ENCODE measurements around the gene MAN2B2. TPM values are rescaled to one million over a fixed set of nuclear protein-coding genes. Genes with fewer than 3 reads are reported as not detected.
"Not testable (repeated sequence)": the region's sequence is repeated elsewhere in the genome, so short reads cannot be mapped to it uniquely, and the experiment has no call there.

Gene MAN2B2
- total RNA-seq, 1 experiment from 2014 or later, result 27.8 TPM

- no peak for TF ChIP-seq EZH2 (IDR thresholded peaks at IDR 0.05; ENCODE audit: low read depth)
- no peak for TF ChIP-seq CTCF (conservative IDR thresholded peaks at IDR 0.05)
- Histone ChIP-seq H3K36me3 (ENCODE audit: low read depth) (no peaks in the 10 kb centered on the region), H3K4me3 (no peak overlapping the region), H3F3A (ENCODE audit: insufficient read depth, low read depth) (no peaks in the 10 kb centered on the region), H2AFZ (no peak overlapping the region), H3K27me3 (ENCODE audit: insufficient read depth, low read depth) (no peaks in the 10 kb centered on the region), H3K9me3 (ENCODE audit: insufficient read depth, low read depth) (no peaks in the 10 kb centered on the region), H3K9me2 (ENCODE audit: insufficient read depth) (no peaks in the 10 kb centered on the region), H3K79me2 (ENCODE audit: low read depth) (no peaks in the 10 kb centered on the region), H3K4me2 (no peak overlapping the region), H3K27ac (no peak overlapping the region), H3K4me1 (replicated peaks; ENCODE audit: insufficient read depth) (no peaks in the 10 kb centered on the region), H4K20me1 (ENCODE audit: insufficient read depth) (no peaks in the 10 kb centered on the region)
- CTCF ChIA-PET, result no interaction called here
- DNase-seq, result no peak
- intact Hi-C loops (cut with micrococcal nuclease; ENCODE audit: unreplicated experiment), result loop anchor here (10.0 kb wide), 1 partner anchor 74 kb away; the partner anchor contains the start of gene MAN2B2
- no TSS peak for BruUV-seq (replicated peaks)
- POLR2A ChIA-PET (ENCODE audit: unreplicated experiment), result no interaction called here
These were observed 74.2 kb downstream of the MAN2B2 start for GRCh38 chr4:6649216-6649615.

DNA sequence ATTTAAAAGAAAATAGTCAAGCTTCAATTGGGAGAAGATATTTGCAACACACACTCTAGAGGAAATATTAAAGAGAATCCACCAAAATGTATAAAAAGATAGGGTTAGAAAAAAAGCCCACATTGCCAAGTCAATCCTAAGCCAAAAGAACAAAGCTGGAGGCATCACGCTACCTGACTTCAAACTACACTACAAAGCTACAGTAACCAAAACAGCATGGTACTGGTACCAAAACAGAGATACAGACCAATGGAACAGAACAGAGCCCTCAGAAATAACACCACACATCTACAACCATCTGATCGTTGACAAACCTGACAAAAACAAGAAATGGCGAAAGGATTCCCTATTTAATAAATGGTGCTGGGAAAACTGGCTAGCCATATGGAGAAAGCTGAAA, 79.2 kb downstream of the MAN2B2 start:
- CTCF ChIA-PET; H3K4me2 ChIP-seq; H3K4me3 ChIP-seq; H3K27ac ChIP-seq; H3F3A ChIP-seq (ENCODE audit: insufficient read depth, low read depth); intact Hi-C loops (cut with micrococcal nuclease; ENCODE audit: unreplicated experiment); H3K27me3 ChIP-seq (ENCODE audit: insufficient read depth, low read depth); H3K4me1 ChIP-seq (replicated peaks; ENCODE audit: insufficient read depth); H3K9me2 ChIP-seq (ENCODE audit: insufficient read depth); DNase-seq; H2AFZ ChIP-seq; H3K36me3 ChIP-seq (ENCODE audit: low read depth); H3K79me2 ChIP-seq (ENCODE audit: low read depth); H3K9me3 ChIP-seq (ENCODE audit: insufficient read depth, low read depth); H4K20me1 ChIP-seq (ENCODE audit: insufficient read depth); BruUV-seq (replicated peaks): not testable (repeated sequence)
- POLR2A ChIA-PET (ENCODE audit: unreplicated experiment), result interaction anchor here (0.7 kb wide), 1 partner anchor 114 kb away, joined by 9 read pairs; no protein-coding TSS in a partner anchor

GRCh38 chr4:6655291-6655690, 80.3 kb downstream of the MAN2B2 start:
- H3K9me2 ChIP-seq (ENCODE audit: insufficient read depth); DNase-seq; H3K4me3 ChIP-seq; H2AFZ ChIP-seq; H3K4me2 ChIP-seq; H3K79me2 ChIP-seq (ENCODE audit: low read depth); H3K27me3 ChIP-seq (ENCODE audit: insufficient read depth, low read depth); H3F3A ChIP-seq (ENCODE audit: insufficient read depth, low read depth); intact Hi-C loops (cut with micrococcal nuclease; ENCODE audit: unreplicated experiment); BruUV-seq (replicated peaks); H3K36me3 ChIP-seq (ENCODE audit: low read depth); H3K4me1 ChIP-seq (replicated peaks; ENCODE audit: insufficient read depth); H3K9me3 ChIP-seq (ENCODE audit: insufficient read depth, low read depth); H3K27ac ChIP-seq; POLR2A ChIA-PET (ENCODE audit: unreplicated experiment); CTCF ChIA-PET; H4K20me1 ChIP-seq (ENCODE audit: insufficient read depth): not testable (repeated sequence)

- BruUV-seq (replicated peaks), result no TSS peak
- no peak for DNase-seq
- CTCF ChIA-PET, result no interaction called here
- Histone ChIP-seq H3K36me3 (ENCODE audit: low read depth) (no peaks in the 10 kb centered on the region), H3K4me3 (no peak overlapping the region), H3K9me2 (ENCODE audit: insufficient read depth) (no peaks in the 10 kb centered on the region), H3K79me2 (ENCODE audit: low read depth) (no peaks in the 10 kb centered on the region), H3K27me3 (ENCODE audit: insufficient read depth, low read depth) (no peaks in the 10 kb centered on the region), H2AFZ (no peak overlapping the region), H3K9me3 (ENCODE audit: insufficient read depth, low read depth) (no peaks in the 10 kb centered on the region), H4K20me1 (ENCODE audit: insufficient read depth) (no peaks in the 10 kb centered on the region), H3F3A (ENCODE audit: insufficient read depth, low read depth) (no peaks in the 10 kb centered on the region), H3K27ac (no peak overlapping the region), H3K4me2 (no peak overlapping the region), H3K4me1 (replicated peaks; ENCODE audit: insufficient read depth) (no peaks in the 10 kb centered on the region)
- POLR2A ChIA-PET (ENCODE audit: unreplicated experiment), result no interaction called here
- no peak for TF ChIP-seq EZH2 (IDR thresholded peaks at IDR 0.05; ENCODE audit: low read depth)
- TF ChIP-seq CTCF (conservative IDR thresholded peaks at IDR 0.05), result no peak
- intact Hi-C loops (cut with micrococcal nuclease; ENCODE audit: unreplicated experiment), result no loop called here
These were observed 80.9 kb downstream of the MAN2B2 start for GRCh38 chr4:6655924-6656323.

All from PC-9 (cell line).